Muscle layer of duodenum (tissue), 2 donors: ENCODE data around the gene CCR9.

Source experiments
- H3K27ac ChIP-seq: one replicate; pipeline ENCODE4 v1.7.0; 2013; ENCODE audit warnings: mild to moderate bottlenecking, low read length
- H3K27me3 ChIP-seq: one replicate; pipeline ENCODE4 v1.7.0; 2013; ENCODE audit warnings: low read depth, mild to moderate bottlenecking, control low read depth, low read length
- H3K36me3 ChIP-seq, 2 donors: one replicate each; pipeline ENCODE4 v1.7.0; 2013; ENCODE audit warnings: low read length in 2 of 2, control low read depth in 1 of 2, mild to moderate bottlenecking in 1 of 2; ENCODE audit not compliant: insufficient read depth in 2 of 2, control insufficient read depth in 1 of 2
- H3K4me1 ChIP-seq, 2 donors: one replicate each; pipeline ENCODE4 v1.7.0; 2013; ENCODE audit warnings: low read length in 2 of 2, mild to moderate bottlenecking in 2 of 2, control low read depth in 1 of 2, moderate library complexity in 1 of 2; ENCODE audit not compliant: insufficient read depth in 2 of 2, control insufficient read depth in 1 of 2
- H3K4me3 ChIP-seq, 2 donors: one replicate each; pipeline ENCODE4 v1.7.0; 2013; ENCODE audit warnings: low read length in 2 of 2, low read depth in 1 of 2, mild to moderate bottlenecking in 1 of 2
- H3K9me3 ChIP-seq, 2 donors: one replicate each; pipeline ENCODE4 v1.7.0; 2013; ENCODE audit warnings: low read length in 2 of 2, control low read depth in 1 of 2, mild to moderate bottlenecking in 1 of 2; ENCODE audit not compliant: control insufficient read depth in 1 of 2
- donor health status: healthy.

Gene CCR9

DNA sequence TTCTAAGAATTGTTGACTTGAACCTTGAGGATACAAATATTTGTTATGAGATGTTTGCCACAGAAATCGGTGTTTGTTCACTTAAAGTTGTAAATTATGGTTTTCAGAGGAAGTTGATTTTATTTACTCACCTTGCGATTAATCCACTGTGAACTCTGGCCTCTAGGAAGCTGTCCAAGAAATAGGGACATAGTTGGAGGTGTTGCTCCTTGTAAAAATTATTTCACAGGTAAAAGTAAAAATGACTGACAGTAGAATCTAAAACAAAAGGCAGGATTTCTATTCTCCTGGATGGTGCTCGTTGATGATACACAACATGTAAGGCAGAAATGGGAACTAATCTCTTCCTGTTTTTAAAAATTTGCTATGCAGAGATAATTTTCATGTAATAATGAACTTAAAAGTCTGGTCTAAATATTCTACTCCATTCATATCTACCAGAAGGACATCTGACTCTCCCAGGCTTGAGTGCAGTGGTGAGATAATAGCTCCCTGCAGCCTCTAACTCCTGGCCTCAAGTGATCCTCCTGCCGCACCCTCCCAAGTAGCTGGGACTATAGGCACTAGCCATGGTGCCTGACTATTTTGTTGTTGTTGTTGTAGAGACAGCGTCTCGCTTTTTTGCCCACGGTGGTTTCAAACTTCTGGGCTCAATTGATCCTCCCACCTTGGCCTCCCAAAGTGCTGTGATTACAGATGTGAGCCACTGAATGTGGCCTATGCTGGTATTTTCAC is 27.4 kb upstream of the CCR9 start:
- H3K36me3 ChIP-seq = no peaks in the 10 kb centered on the region
- no peak overlapping the region for H3K27ac ChIP-seq
- H3K9me3 ChIP-seq = peaks cover 4 to 8% of the 10 kb centered on the region in 2 donors
- H3K27me3 ChIP-seq = no peaks in the 10 kb centered on the region
- no peaks in the 10 kb centered on the region for H3K4me1 ChIP-seq
- no peak overlapping the region for H3K4me3 ChIP-seq

DNA sequence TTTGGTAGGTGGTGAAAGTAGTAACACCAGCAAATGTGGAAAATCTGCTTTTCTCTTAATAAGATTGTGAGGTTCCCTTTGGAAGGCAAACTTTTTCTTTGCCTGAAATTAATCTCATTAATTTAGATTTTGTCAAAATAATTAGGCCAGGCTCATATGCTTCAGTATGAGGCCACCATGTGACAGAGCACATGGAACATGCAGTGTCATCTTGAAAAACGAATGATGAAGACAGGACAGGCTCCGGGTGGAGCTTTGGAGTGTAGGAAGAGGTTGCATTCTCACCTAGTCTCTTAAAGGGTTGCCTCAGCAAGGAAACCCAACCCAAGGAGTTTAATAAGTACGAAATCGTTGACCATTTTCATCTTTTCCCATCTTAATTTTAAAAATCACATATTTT is 25.9 kb upstream of the CCR9 start:
- H3K27ac ChIP-seq = no peak overlapping the region
- H3K4me1 ChIP-seq = no peaks in the 10 kb centered on the region
- no peaks in the 10 kb centered on the region for H3K27me3 ChIP-seq
- H3K4me3 ChIP-seq = no peak overlapping the region
- no peaks in the 10 kb centered on the region for H3K36me3 ChIP-seq
- peaks cover 4 to 8% of the 10 kb centered on the region in 2 donors for H3K9me3 ChIP-seq

DNA sequence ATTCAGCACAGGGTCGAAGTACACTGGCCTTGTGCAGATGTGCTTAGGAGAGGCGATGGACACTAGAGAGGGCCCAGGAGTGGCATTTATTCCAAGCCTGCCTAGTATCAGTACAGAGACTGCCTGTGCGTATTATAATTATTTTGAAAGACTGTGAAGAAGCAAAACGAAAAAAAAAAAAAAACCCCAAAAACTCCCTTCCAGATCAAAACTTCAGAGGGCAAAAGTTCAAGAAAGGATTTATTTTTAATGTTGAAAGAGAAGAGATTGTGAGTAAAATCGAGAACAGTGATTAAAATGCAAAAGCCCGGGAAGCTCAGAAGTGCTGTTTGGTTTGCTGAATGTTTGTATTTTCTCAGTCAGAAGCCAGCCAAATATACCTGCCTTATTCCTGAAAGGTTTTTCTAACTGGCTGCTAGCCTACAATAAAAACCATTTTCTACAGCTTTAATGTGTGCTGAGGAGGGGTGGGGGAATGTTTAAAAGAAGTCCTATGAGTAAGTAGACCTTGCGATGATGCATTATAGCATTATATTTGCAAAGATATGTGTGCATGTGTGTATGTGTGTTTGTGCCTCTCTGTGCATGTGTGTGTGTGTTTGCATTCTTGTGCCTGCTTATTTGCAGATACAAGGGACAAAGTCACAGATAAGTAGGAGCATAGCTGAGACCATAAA is 25.2 kb upstream of the CCR9 start:
- no peak overlapping the region for H3K27ac ChIP-seq
- no peaks in the 10 kb centered on the region for H3K36me3 ChIP-seq
- H3K4me1 ChIP-seq = no peaks in the 10 kb centered on the region
- no peaks in the 10 kb centered on the region for H3K27me3 ChIP-seq
- no peak overlapping the region for H3K4me3 ChIP-seq
- H3K9me3 ChIP-seq = peaks cover 4 to 8% of the 10 kb centered on the region in 2 donors

DNA sequence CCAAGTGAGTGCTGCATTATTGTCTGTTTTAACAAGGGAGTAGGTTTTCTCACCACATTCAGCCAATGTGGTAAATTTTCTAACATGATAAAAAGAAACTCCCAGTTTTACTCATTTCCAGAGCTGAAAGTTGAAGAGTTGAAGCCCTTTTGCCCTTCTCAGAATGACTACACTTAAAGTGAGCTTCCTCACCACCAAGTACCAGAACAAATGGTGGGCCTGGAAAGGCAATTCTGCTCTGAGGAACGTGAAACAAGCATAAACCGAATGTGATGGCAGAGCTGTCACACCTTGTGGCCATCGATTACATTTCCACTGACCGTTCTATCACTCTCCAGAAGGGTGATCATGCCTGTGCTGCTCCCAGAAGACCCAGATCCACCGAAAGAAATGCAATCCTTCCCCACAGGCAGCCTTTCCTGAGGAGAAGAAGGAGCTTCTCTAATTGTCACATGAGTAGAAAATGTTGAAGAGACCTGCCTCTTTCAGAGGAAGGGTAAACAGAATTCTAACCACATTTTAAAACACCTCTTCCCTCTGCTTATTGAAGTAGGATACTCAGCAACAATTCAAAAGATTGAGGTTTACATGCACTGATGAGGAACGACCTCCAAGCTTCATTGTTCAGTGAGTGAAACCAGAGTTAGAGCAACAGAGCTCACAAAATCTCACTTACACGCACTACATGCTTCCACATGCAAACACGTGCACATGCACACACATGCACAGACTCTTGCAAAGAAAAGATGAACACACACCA is 21.4 kb upstream of the CCR9 start:
- Histone ChIP-seq H3K27ac (no peak overlapping the region), H3K9me3 (peaks cover 4 to 8% of the 10 kb centered on the region in 2 donors)

DNA sequence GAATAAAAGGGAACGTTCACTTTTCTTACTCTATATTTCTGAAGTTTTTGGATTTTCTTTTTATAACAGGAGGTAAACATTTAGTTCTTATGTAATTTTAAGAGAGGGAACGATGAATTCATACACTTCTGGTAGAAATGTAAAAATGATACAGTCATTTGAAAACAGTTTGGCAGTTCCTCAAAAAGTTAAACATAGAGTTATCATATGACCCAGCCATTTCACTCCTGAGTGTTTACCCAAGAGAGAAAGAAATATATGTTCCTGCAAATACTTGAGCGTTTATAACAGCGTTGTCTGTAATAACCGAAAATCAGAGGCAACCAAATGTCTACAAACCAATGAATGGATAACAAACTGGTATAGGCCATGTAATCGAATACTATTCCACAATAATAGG is 20.8 kb upstream of the CCR9 start:
- no peaks in the 10 kb centered on the region for H3K27me3 ChIP-seq
- no peaks in the 10 kb centered on the region for H3K4me1 ChIP-seq
- no peak overlapping the region for H3K27ac ChIP-seq
- no peak overlapping the region for H3K4me3 ChIP-seq
- H3K9me3 ChIP-seq = peaks cover 4 to 8% of the 10 kb centered on the region in 2 donors
- no peaks in the 10 kb centered on the region for H3K36me3 ChIP-seq

More for the DNA sequence above, 21.4 kb upstream of the CCR9 start:
- Histone ChIP-seq H3K4me3 (no peak overlapping the region), H3K4me1 (no peaks in the 10 kb centered on the region), H3K36me3 (no peaks in the 10 kb centered on the region), H3K27me3 (no peaks in the 10 kb centered on the region)

DNA sequence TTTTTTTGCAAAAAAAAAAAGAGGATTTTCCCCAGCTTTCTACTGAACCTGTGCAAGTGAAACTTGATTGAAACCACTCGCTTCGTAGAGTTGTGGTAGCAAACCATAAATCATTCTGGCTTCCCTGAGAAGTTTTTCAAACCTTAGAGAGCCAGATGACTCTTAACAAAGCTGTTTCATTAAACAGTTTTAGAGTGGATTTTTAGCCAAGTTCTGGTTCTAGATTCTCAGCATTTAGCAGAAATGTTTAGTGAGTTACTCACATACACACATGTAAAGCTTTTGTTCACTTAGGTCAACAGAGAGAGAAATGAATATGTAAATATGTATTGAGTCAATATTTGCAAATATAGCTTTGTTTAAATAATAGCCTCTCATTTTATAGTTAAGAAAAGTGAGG is 18.1 kb upstream of the CCR9 start:
- H3K27me3 ChIP-seq = no peaks in the 10 kb centered on the region
- H3K9me3 ChIP-seq = peaks cover 4 to 8% of the 10 kb centered on the region in 2 donors
- no peaks in the 10 kb centered on the region for H3K36me3 ChIP-seq
- no peak overlapping the region for H3K4me3 ChIP-seq
- no peak overlapping the region for H3K27ac ChIP-seq
- no peaks in the 10 kb centered on the region for H3K4me1 ChIP-seq

DNA sequence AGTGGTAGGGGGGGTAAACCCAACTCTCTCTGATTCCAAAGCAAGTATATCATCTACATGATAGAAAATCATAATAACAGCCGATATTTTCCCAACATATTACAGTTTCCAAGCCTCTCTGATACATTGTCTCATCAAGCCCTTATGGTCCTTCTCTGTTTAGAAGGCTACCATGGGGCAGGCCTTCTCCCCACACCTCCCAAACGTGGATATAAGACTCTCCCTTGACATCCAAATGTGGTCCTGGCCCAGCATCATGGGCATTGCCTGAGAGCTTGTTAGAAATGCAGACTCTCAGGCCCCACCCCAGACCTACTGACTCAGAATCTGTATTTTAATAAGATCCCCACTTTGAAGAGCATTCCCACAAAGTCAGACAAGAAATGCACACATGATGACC is 17.7 kb upstream of the CCR9 start:
- no peak overlapping the region for H3K27ac ChIP-seq
- no peak overlapping the region for H3K4me3 ChIP-seq
- no peaks in the 10 kb centered on the region for H3K4me1 ChIP-seq
- no peaks in the 10 kb centered on the region for H3K36me3 ChIP-seq
- H3K9me3 ChIP-seq = peaks cover under 1 to 3% of the 10 kb centered on the region in 2 donors
- no peaks in the 10 kb centered on the region for H3K27me3 ChIP-seq

DNA sequence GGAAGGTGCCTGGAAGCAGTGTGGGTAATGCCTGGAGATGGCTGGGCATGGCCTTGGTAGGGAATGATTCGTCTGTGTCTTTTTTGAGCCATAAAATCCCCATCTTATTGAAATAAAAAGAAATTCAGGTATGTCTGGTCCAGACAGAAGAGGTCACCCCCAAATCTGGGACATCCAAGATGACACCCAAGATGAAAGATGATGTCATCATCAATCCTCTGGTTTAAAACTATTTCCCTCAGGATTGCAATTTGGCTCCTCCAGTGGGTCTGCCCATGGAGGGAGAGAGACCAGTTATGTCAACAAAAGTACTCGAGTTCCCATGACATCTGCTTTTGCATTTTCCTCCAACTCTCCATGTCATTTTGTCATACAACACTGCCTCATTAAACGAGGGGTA is 16.7 kb upstream of the CCR9 start:
- Histone ChIP-seq H3K27ac (no peak overlapping the region), H3K9me3 (no peaks in the 10 kb centered on the region), H3K4me1 (no peaks in the 10 kb centered on the region), H3K36me3 (no peaks in the 10 kb centered on the region), H3K4me3 (no peak overlapping the region), H3K27me3 (no peaks in the 10 kb centered on the region)

DNA sequence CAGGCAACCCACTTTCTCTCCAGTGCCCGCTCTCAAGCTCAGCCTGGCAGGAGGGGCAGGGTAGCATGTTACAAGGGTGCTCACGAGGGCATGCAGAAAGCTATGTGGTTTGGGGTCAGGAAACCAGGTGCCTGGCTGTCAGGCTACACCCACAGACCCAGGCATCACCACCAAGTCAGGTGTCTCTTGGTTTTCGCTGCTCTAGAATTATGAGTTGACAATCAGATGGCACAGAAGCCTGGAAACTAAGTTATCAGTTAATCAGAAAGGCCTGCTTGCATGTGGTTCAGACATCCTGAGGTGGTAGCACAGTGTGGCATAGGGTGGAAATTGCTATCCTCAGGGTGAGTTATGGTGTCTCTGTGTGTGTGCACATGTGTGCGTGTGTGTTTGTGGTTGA is 16.2 kb upstream of the CCR9 start:
- Histone ChIP-seq H3K4me1 (no peaks in the 10 kb centered on the region), H3K36me3 (no peaks in the 10 kb centered on the region), H3K27me3 (no peaks in the 10 kb centered on the region), H3K4me3 (no peak overlapping the region), H3K9me3 (no peaks in the 10 kb centered on the region), H3K27ac (no peak overlapping the region)

DNA sequence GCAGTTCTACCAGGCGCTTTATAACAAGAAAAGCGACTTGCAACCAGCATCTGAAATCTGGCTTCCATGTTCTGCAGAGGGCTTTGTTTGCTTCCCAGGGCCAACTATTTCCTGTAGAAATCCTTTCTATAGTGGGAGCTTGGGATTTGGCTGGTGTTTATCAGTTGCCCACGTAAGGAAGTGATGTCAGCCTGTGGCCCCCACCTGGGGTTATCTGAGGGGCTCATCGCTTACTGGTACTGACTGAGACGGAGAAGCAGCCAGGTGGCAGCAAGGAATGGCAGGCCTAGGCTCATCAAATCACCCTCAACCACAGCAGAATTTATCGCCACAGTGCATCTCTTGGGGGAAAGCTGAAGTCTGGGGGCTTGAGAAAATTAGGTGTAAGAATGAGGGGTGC is 14.6 kb upstream of the CCR9 start:
- Histone ChIP-seq H3K9me3 (no peaks in the 10 kb centered on the region), H3K36me3 (no peaks in the 10 kb centered on the region), H3K27ac (no peak overlapping the region), H3K4me3 (no peak overlapping the region), H3K4me1 (no peaks in the 10 kb centered on the region), H3K27me3 (no peaks in the 10 kb centered on the region)

DNA sequence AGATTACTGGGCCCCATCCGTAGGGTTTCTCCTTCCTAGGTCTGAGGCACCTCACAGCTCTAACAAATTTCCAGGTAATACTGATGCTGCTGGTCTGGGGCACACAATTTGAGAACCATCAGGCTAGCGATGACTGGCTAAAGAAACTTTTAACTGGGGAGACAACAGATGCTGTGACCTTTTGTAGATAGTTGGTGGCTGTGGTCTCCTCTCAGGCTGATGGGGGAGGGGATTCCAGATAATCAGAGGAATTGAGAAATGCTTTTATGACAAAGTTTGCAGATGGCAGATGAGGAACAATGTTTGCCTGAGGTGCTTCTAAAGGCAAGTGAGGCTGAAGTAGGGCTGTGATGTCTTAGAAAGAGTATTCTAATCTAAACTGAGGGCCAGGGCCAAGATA is 13.8 kb upstream of the CCR9 start:
- Histone ChIP-seq H3K9me3 (no peaks in the 10 kb centered on the region), H3K27me3 (no peaks in the 10 kb centered on the region), H3K36me3 (no peaks in the 10 kb centered on the region), H3K4me1 (no peaks in the 10 kb centered on the region), H3K27ac (no peak overlapping the region), H3K4me3 (no peak overlapping the region)
